SH-SY5Y (cell line): Measurements from ENCODE around the gene TRIM43.
"Not testable (repeated sequence)": the region's sequence is repeated elsewhere in the genome, so short reads cannot be mapped to it uniquely, and the experiment has no call there.

Experiments
- GATA2 ChIP-seq: IDR thresholded peaks from 2 replicates; pipeline ENCODE4 v1.6.1; 2011; ENCODE audit warnings: mild to moderate bottlenecking, low read depth, low read length
- GATA3 ChIP-seq: IDR thresholded peaks from 2 replicates; pipeline ENCODE4 v1.6.1; 2011; ENCODE audit warnings: low read depth, mild to moderate bottlenecking, low read length, moderate library complexity

TRIM43 gene

DNA sequence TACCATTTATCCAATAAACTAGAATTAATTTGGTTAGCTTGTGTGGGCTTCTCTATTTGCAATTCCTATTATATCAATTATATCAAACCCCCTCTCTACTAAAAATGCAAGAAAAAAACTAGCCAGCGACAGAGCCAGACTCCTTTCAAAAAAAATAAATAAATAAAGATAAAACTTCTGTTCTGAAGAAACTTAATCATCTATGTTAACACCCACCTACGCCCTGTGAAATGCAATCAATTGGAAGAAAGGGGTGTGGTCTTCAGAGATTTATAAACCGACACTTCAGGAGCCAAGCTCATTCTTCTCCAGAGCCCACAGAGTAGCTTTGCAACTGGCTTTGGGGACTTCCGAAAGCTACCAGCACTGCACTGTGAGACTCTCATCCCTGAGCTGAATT, at the start of gene TRIM43:
TRIM43 (plus strand) TSS at position 301 of the 400 bp plus-strand sequence. CDS start 2,023 bp downstream, outside the sequence.
- TF ChIP-seq GATA3, GATA2: not testable (repeated sequence)

- TF ChIP-seq GATA2 (no peak), GATA3 (no peak)
These were observed 40.7 kb upstream of the TRIM43 start for GRCh38 chr2:95551055-95551568.

DNA sequence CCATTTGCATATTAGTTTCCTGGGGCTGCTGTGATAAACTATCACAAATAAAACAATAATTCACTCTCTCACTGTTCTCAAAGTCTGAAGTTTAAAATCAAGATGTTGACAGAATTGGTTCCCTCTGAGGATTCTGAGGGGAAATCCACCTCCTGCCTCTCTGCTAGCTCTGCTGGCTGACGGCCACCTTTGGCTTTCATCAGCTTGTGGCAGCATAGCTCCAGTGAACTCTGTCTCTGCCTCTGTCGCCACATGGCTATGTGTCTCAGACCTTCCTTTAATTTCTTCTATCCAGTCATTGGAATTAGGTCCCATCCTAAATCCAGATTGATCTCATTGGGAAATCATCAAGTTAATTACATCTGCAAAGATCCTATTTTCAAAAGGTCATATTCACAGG, 38.9 kb upstream of the TRIM43 start:
- TF ChIP-seq GATA3 (no peak), GATA2 (no peak)

DNA sequence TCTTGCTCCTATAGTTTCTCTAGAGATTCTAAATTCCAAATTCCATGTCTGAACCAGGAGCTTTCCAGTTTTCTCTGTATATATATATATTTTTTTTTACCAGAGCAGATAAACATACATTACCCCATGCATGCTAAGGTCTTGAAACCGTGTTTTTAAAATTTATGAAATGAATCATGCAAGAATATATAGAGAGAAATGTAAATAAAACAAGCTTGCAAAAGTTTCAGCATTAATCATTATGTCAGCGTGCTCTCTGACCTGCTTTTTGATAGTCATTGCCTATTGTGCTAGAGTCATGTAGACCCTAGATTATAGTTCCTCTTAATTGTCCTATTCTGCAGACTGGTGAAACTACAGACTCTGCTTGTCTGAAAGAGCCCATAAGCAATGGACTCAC, 22.6 kb upstream of the TRIM43 start:
- TF ChIP-seq GATA2 (no peak), GATA3 (no peak)

DNA sequence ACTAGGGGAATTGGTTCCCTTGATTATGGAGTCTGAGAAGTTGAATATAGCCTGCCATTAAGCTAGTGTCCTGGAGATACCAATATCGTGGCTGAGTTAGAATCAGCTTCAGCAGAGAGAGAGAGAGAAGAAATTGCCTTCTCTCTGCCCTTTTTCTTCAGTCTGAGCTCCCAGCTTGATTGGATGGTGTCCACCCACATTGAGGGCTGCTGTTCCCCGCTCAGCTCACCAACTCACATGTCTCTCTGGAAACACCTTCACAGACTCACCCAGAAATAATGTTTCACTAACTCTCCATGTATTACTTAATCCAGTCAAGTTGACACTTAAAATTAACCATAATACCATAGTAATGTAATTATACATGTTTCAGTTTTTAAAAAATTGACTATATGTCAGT, 17.9 kb upstream of the TRIM43 start:
- TF ChIP-seq GATA2 (no peak), GATA3 (no peak)

- TF ChIP-seq GATA3: no peak
- TF ChIP-seq GATA2: no peak
These were observed 17.3 kb upstream of the TRIM43 start for GRCh38 chr2:95574506-95574905.

DNA sequence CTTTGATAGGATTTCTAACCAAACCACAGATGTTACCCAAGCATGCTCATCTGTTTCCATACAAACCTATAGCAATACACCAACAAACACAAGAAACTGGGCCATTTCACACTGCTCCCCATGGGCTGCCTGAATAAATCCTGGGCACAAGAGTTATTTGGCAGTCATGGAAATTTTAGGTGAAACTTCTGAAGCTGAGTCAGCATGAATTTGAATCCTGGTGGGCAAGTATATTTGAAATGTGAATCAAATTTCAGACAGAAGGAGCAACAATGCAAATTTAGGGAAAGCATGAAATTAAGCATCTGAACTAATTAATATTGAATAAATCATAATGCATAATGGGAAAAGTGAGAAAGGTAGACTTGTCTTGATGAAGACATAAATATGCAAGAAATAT, 15.9 kb upstream of the TRIM43 start:
- TF ChIP-seq GATA3: no peak
- TF ChIP-seq GATA2: no peak

GRCh38 chr2:95578539-95578938, 13.3 kb upstream of the TRIM43 start:
- TF ChIP-seq GATA2 (no peak), GATA3 (no peak)
